HepG2 (cell line): ENCODE results near the gene CHIC2. TPM values are rescaled to one million over a fixed set of nuclear protein-coding genes. Genes with fewer than 3 reads are reported as not detected.

Source experiments
- DZIP1 ChIP-seq: sonication (generic); formaldehyde crosslinking; IDR thresholded peaks from 2 replicates; pipeline ENCODE4 v1.5.0; 2020; ENCODE audit warnings: mild to moderate bottlenecking, missing genetic modification reagents
- HMG20B ChIP-seq: conservative IDR thresholded peaks from 2 replicates; pipeline ENCODE4 v1.6.1; 2016; ENCODE audit warnings: missing genetic modification reagents, missing compliant biosample characterization
- IRX3 ChIP-seq: sonication (generic); formaldehyde crosslinking; IDR thresholded peaks from 2 replicates; pipeline ENCODE4 v1.8.1; 2023; ENCODE audit warnings: mild to moderate bottlenecking, low read depth, missing genetic modification reagents, borderline replicate concordance
- JARID2 ChIP-seq: sonication (generic); formaldehyde crosslinking; IDR thresholded peaks from 2 replicates; pipeline ENCODE4 v1.8.1; 2023; ENCODE audit warnings: missing genetic modification reagents, inconsistent platforms; ENCODE audit not compliant: insufficient replicate concordance
- MEIS1 ChIP-seq: sonication (generic); formaldehyde crosslinking; IDR thresholded peaks from 2 replicates; pipeline ENCODE4 v1.9.0; 2021; ENCODE audit warnings: mild to moderate bottlenecking, missing genetic modification reagents, moderate library complexity, borderline replicate concordance
- PAF1 ChIP-seq: IDR thresholded peaks from 2 replicates; pipeline ENCODE4 v1.6.1; 2016; ENCODE audit warnings: missing genetic modification reagents, missing compliant biosample characterization
- YEATS4 ChIP-seq: sonication (generic); formaldehyde crosslinking; IDR thresholded peaks from 2 replicates; pipeline ENCODE4 v1.4.0; 2020; ENCODE audit warnings: missing genetic modification reagents, borderline replicate concordance
- ZFX ChIP-seq: sonication (generic); formaldehyde crosslinking; IDR thresholded peaks from 2 replicates; pipeline ENCODE4 v1.4.0; 2020; ENCODE audit warnings: mild to moderate bottlenecking, low read depth, missing genetic modification reagents, moderate library complexity
- ZNF138 ChIP-seq: sonication (generic); formaldehyde crosslinking; IDR thresholded peaks from 2 replicates; pipeline ENCODE4 v1.5.0; 2020; ENCODE audit warnings: mild to moderate bottlenecking, low read depth, missing genetic modification reagents
- ZNF292 ChIP-seq: sonication (generic); formaldehyde crosslinking; IDR thresholded peaks from 2 replicates; pipeline ENCODE4 v1.8.1; 2022; ENCODE audit warnings: mild to moderate bottlenecking, low read depth, missing genetic modification reagents, borderline replicate concordance
- ZNF557 ChIP-seq: sonication (generic); formaldehyde crosslinking; IDR thresholded peaks from 2 replicates; pipeline ENCODE4 v1.4.0; 2020; ENCODE audit warnings: missing genetic modification reagents
- ZNF607 ChIP-seq: sonication (generic); formaldehyde crosslinking; IDR thresholded peaks from 2 replicates; pipeline ENCODE4 v1.5.1; 2020; ENCODE audit warnings: missing genetic modification reagents, mild to moderate bottlenecking, borderline replicate concordance
- ZNF652 ChIP-seq: IDR thresholded peaks from 2 replicates; pipeline ENCODE4 v1.6.1; 2016; ENCODE audit warnings: low read depth, borderline replicate concordance
- ZNF775 ChIP-seq: sonication (generic); formaldehyde crosslinking; IDR thresholded peaks from 2 replicates; pipeline ENCODE4 v1.4.0; 2020; ENCODE audit warnings: missing genetic modification reagents, mild to moderate bottlenecking, moderate library complexity, borderline replicate concordance
- ZNF781 ChIP-seq: sonication (generic); formaldehyde crosslinking; IDR thresholded peaks from 2 replicates; pipeline ENCODE4 v1.5.1; 2020; ENCODE audit warnings: borderline replicate concordance, mild to moderate bottlenecking, missing genetic modification reagents; ENCODE audit errors: not compliant biosample characterization
- polyA plus RNA-seq, 8 experiments: library from polyadenylated mRNA; depleted of rRNA in 3 of 8; stranded (reverse) in 7 of 8; unstranded in 1 of 8; fragments of >200 nt; fragmentation: Illumina TruSeq in 4 of 8; extraction: Trizol in 4 of 8; gene quantifications; 2 replicates each; pipeline versions ENCODE4 v1.2.1 to v1.2.3, GENCODE V29; 2011 to 2016; ENCODE audit warnings: low read depth in 4 of 8, missing spikeins in 1 of 8, mixed read lengths in 1 of 8; ENCODE audit not compliant: insufficient read depth in 1 of 8
- total RNA-seq, 5 experiments: library from RNA; depleted of rRNA; stranded (reverse); fragments of >200 nt; fragmentation: Illumina TruSeq; extraction: Trizol; gene quantifications; 2 replicates each; pipeline ENCODE4 v1.2.3, GENCODE V29; 2016; ENCODE audit warnings: low read depth in 1 of 5
- TF ChIP-seq, protein P1 (sequence below): sonication (generic); formaldehyde crosslinking; IDR thresholded peaks from 2 replicates; pipeline ENCODE4 v1.5.1; 2020; ENCODE audit warnings: missing genetic modification reagents, mild to moderate bottlenecking, borderline replicate concordance
- TF ChIP-seq, protein P2 (sequence below): sonication (generic); formaldehyde crosslinking; IDR thresholded peaks from 2 replicates; pipeline ENCODE4 v1.4.0; 2020; ENCODE audit warnings: missing genetic modification reagents, borderline replicate concordance
- TF ChIP-seq, protein P3 (sequence below): sonication (generic); formaldehyde crosslinking; IDR thresholded peaks from 2 replicates; pipeline ENCODE4 v1.5.1; 2020; ENCODE audit warnings: missing genetic modification reagents, mild to moderate bottlenecking, borderline replicate concordance
- TF ChIP-seq, protein P4 (sequence below): sonication (generic); formaldehyde crosslinking; IDR thresholded peaks from 2 replicates; pipeline ENCODE4 v1.8.0; 2022; ENCODE audit warnings: mild to moderate bottlenecking, missing genetic modification reagents, moderate library complexity

CHIC2 gene
- total and polyA plus RNA-seq, 2 of the 13 experiments (the other 11 are each of a cell fraction or from before 2014, with no cell fraction given), result 10.0 to 17.2 TPM

DNA sequence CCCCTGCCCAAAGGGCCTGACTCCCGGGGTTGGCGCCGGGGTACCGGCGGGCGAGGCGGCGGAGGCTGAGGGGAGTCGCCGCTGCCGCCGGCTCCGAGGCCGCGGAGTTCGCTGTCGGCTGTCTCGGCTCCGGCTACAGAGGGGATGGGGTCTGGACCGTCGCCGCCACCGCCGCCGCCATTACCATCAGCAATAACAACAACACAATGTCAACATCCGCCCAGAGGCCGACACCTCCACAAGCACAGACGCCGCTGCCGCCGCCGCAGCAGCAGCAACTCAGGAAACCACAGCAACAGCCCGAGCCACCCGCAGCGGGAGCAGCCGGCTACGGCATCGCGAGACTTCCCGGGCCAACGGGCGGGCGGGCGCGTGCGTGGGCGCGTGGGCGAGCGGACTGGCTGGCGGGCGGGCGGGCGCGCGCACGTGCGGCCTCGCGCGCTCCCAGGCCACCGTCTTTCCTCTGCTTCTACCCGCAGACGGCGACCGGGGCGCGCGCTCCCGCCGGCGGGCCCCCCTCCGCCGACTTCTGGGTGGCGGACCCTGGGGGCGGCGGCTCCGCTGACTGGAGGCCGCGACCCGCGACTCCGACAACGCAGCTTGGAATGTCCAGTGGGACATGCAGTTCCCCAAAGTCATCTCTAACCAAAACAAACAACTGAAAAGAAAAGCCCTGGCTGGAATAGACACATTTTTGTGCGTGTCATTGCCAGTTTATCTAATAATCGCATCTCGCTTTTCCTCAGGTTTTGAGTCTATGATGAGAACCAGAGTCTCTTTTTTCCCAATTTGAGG, at the start of gene CHIC2 (continued):
- TF ChIP-seq YEATS4 (CRISPR knock-in tag) (peak; percentile 82; the same call in 1 of the 2 replicates), ZFX (CRISPR knock-in tag) (peak; percentile 90), ZNF607 (CRISPR knock-in tag) (no peak), ZNF557 (CRISPR knock-in tag) (no peak), PAF1 (CRISPR knock-in tag) (no peak), DZIP1 (CRISPR knock-in tag) (no peak), ZNF652 (CRISPR knock-in tag) (no peak), ZNF138 (CRISPR knock-in tag) (0 out of 2 replicates have a peak, but pooled peaks have one; percentile 12), JARID2 (CRISPR knock-in tag) (no peak), ZNF292 (CRISPR knock-in tag) (peak; percentile 32; the same call in 1 of the 2 replicates), MEIS1 (CRISPR knock-in tag) (0 out of 2 replicates have a peak, but pooled peaks have one; percentile 34), IRX3 (CRISPR knock-in tag) (no peak; the same call in 1 of the 2 replicates), ZNF775 (no peak), ZNF781 (CRISPR knock-in tag) (peak; percentile 33), HMG20B (CRISPR knock-in tag) (no peak)
- TF ChIP-seq, protein P1, sequence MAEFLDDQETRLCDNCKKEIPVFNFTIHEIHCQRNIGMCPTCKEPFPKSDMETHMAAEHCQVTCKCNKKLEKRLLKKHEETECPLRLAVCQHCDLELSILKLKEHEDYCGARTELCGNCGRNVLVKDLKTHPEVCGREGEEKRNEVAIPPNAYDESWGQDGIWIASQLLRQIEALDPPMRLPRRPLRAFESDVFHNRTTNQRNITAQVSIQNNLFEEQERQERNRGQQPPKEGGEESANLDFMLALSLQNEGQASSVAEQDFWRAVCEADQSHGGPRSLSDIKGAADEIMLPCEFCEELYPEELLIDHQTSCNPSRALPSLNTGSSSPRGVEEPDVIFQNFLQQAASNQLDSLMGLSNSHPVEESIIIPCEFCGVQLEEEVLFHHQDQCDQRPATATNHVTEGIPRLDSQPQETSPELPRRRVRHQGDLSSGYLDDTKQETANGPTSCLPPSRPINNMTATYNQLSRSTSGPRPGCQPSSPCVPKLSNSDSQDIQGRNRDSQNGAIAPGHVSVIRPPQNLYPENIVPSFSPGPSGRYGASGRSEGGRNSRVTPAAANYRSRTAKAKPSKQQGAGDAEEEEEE (CRISPR knock-in tag), result no peak
- TF ChIP-seq, protein P2, sequence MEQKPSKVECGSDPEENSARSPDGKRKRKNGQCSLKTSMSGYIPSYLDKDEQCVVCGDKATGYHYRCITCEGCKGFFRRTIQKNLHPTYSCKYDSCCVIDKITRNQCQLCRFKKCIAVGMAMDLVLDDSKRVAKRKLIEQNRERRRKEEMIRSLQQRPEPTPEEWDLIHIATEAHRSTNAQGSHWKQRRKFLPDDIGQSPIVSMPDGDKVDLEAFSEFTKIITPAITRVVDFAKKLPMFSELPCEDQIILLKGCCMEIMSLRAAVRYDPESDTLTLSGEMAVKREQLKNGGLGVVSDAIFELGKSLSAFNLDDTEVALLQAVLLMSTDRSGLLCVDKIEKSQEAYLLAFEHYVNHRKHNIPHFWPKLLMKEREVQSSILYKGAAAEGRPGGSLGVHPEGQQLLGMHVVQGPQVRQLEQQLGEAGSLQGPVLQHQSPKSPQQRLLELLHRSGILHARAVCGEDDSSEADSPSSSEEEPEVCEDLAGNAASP (CRISPR knock-in tag), result peak; percentile 42; the same call in 1 of the 2 replicates
- TF ChIP-seq, protein P3, sequence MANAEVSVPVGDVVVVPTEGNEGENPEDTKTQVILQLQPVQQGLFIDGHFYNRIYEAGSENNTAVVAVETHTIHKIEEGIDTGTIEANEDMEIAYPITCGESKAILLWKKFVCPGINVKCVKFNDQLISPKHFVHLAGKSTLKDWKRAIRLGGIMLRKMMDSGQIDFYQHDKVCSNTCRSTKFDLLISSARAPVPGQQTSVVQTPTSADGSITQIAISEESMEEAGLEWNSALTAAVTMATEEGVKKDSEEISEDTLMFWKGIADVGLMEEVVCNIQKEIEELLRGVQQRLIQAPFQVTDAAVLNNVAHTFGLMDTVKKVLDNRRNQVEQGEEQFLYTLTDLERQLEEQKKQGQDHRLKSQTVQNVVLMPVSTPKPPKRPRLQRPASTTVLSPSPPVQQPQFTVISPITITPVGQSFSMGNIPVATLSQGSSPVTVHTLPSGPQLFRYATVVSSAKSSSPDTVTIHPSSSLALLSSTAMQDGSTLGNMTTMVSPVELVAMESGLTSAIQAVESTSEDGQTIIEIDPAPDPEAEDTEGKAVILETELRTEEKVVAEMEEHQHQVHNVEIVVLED, result peak; percentile 66
- TF ChIP-seq, protein P4, sequence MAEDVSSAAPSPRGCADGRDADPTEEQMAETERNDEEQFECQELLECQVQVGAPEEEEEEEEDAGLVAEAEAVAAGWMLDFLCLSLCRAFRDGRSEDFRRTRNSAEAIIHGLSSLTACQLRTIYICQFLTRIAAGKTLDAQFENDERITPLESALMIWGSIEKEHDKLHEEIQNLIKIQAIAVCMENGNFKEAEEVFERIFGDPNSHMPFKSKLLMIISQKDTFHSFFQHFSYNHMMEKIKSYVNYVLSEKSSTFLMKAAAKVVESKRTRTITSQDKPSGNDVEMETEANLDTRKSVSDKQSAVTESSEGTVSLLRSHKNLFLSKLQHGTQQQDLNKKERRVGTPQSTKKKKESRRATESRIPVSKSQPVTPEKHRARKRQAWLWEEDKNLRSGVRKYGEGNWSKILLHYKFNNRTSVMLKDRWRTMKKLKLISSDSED, result no peak
